ENCODE measurements around the gene AWAT2. TPM values are rescaled to one million over a fixed set of nuclear protein-coding genes. Genes with fewer than 3 reads are reported as not detected.

AWAT2 gene, protein sequence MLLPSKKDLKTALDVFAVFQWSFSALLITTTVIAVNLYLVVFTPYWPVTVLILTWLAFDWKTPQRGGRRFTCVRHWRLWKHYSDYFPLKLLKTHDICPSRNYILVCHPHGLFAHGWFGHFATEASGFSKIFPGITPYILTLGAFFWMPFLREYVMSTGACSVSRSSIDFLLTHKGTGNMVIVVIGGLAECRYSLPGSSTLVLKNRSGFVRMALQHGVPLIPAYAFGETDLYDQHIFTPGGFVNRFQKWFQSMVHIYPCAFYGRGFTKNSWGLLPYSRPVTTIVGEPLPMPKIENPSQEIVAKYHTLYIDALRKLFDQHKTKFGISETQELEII
- total RNA-seq, result not detected in 2 replicates

DNA sequence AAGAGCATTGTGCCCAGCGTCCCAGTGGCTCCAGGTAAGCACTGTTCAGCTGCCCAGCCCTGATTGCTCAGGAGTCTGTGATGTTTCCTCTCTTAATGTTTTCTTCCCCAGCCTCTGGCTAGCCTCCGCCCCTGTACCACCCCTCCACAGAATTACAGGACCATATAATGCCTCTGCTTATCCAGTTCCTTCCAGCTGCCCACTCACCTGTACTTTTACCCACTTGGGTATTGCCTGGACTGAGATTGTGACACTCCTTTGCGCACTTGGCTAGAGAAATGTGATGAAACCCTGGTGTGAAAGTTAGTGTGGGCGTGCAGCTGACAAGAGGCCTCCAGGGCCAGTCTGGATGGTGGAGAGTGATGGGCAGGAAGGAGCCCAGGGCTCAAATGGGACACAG lies at the start of gene AWAT2:
Gene AWAT2, minus strand, starts transcription at position 14 of the 400 bp plus-strand sequence. Its CDS starts 6 bp downstream, at position 8.
- TF ChIP-seq, protein P1, sequence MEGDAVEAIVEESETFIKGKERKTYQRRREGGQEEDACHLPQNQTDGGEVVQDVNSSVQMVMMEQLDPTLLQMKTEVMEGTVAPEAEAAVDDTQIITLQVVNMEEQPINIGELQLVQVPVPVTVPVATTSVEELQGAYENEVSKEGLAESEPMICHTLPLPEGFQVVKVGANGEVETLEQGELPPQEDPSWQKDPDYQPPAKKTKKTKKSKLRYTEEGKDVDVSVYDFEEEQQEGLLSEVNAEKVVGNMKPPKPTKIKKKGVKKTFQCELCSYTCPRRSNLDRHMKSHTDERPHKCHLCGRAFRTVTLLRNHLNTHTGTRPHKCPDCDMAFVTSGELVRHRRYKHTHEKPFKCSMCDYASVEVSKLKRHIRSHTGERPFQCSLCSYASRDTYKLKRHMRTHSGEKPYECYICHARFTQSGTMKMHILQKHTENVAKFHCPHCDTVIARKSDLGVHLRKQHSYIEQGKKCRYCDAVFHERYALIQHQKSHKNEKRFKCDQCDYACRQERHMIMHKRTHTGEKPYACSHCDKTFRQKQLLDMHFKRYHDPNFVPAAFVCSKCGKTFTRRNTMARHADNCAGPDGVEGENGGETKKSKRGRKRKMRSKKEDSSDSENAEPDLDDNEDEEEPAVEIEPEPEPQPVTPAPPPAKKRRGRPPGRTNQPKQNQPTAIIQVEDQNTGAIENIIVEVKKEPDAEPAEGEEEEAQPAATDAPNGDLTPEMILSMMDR (IDR thresholded peaks at IDR 0.05; ENCODE audit: insufficient read depth, low read depth, low read length), result no peak
- H3K4me3 ChIP-seq (ENCODE audit: low read depth, low read length), result no peak within 1 kb of the TSS
- DNase-seq (ENCODE audit: low read depth), result no peak

DNA sequence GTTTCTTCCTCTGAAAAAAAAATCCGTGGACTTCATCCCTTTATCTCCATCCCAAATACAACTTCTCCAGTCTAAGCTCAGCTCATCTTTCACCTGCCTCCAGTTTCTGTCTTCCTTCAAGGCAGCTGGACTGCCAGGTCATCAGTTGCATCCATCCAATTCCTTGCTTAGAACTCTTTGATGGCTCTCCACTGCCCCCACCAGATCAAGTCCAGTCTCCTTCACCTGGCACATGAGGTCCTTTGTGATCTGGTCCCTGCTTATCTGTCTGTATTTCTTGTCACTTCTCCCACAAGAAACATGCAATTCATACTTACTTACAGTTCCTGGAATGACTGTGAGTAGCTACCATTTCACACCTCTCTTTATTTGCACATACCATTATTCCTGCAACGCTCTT lies 46.3 kb upstream of the AWAT2 start:
- TF ChIP-seq, protein P1 (IDR thresholded peaks at IDR 0.05; ENCODE audit: insufficient read depth, low read depth, low read length), result peak; percentile 7
- H3K4me3 ChIP-seq (ENCODE audit: low read depth, low read length), result no peak overlapping the region
- peak; percentile 3 for DNase-seq (ENCODE audit: low read depth)

DNA sequence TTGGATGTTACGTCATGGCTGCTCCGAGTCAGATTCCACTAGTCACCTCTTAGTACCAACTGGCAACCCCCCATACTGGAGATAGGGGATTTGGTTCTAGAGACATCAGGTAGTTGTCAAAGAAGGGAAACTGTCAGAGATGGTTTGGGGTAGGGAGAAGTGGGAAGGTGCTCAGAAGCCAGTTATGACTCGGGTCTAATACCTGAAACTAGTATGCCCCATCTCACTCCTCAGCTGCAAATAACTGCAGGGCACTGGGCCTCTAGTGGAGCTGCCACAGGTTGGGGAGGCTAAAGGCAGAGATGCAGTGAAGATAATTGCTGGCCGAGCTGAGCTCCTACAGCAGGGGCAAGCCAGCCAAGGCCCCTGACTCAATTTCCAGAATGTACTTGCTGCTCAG lies 42.5 kb upstream of the AWAT2 start:
- no peak for DNase-seq (ENCODE audit: low read depth)
- TF ChIP-seq, protein P1 (IDR thresholded peaks at IDR 0.05; ENCODE audit: insufficient read depth, low read depth, low read length), result no peak
- no peak overlapping the region for H3K4me3 ChIP-seq (ENCODE audit: low read depth, low read length)

DNA sequence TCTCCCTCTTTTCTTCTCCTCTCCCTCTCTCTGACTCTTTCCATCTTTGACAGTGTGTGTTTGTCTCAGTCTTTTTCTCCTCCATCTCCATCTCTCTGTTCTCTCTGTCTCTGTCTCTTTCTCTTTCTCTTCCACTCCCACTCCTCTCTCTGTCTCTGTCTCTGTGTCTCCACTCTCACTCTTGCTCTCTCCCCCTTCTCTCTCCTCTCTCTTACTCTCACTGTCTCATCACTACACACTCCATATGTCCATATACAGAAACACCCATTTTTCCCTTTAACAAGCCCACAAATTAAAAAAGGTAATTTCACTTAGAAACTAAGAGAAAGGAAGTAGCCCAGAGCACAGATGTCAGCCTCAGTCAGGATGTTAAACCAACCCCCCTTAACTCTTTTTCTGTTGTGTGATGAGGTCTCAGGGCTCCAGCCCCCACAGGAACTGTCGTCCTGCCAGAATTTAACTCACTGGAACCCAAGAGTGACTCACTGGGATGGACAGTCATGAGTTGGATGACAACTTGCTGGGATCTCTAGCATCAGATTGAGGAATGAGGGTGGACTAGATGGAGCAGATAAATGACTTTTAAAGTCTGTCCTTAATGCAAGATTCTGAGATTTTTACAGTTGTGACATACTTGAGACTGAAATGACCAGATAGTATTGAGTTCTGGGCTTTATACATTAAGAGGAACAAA lies 40.0 kb upstream of the AWAT2 start:
- no peak for DNase-seq (ENCODE audit: low read depth)
- TF ChIP-seq, protein P1 (IDR thresholded peaks at IDR 0.05; ENCODE audit: insufficient read depth, low read depth, low read length), result no peak
- no peak overlapping the region for H3K4me3 ChIP-seq (ENCODE audit: low read depth, low read length)

DNA sequence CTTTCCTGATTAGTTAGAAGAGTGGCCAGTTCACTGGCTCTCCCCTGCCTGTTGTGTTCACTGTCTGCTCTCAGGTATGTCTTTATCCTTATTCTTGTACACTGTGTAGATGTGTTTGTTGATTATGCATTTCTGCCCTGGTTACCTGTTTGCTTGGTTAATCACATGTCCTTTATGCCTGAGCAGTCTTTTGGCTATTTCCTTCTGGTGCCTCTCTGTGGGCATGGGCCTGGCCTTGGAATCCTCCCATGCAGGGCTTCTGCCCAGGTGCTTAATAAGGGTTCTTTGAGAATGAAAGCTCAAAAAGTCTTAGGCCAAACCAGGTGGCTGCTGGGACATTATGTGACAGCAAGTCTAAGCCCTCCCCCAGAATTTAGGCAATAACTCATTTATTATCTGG lies 39.0 kb upstream of the AWAT2 start:
- no peak for DNase-seq (ENCODE audit: low read depth)
- TF ChIP-seq, protein P1 (IDR thresholded peaks at IDR 0.05; ENCODE audit: insufficient read depth, low read depth, low read length), result no peak
- H3K4me3 ChIP-seq (ENCODE audit: low read depth, low read length), result no peak overlapping the region

DNA sequence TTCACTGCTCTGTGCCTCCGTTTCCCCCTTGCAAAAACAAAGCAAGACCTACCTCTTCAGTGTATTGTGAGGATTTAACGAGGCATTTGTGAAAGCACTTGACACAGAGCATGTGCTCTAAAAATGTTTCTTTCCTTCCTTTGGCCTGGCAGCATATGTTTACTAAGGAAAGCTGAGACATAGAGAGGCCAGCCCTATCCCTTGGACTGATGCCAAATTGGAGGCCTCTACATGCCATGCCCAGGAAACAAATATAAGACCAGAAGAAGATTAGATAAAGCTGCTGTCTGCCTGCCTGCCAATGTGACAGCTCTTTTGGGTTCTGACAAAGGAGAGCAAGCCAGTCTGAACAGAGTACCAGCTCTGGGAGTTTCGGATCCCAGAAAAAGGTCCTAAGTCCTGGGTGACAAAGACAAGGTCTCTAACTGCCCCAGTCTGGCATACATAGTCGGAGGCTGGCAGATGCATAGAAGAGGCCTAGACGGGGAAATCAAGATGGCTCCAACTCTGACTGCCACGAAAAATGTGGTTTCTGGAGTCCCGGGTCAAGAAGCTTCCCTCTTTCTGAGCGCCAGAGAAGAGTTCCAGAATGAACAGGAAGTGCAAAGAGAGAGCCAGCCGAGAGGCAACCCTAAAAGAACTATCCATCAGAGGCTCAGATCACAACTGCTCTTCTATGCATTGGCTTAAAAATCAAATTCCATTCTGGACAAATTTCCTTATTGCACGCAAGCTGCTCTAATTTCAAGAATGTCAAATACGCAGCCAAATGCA lies 38.3 kb upstream of the AWAT2 start:
- no peak overlapping the region for H3K4me3 ChIP-seq (ENCODE audit: low read depth, low read length)
- TF ChIP-seq, protein P1 (IDR thresholded peaks at IDR 0.05; ENCODE audit: insufficient read depth, low read depth, low read length), result no peak
- DNase-seq (ENCODE audit: low read depth), result peak; percentile 41
